ENCODE results near the gene PYDC1.

DNA sequence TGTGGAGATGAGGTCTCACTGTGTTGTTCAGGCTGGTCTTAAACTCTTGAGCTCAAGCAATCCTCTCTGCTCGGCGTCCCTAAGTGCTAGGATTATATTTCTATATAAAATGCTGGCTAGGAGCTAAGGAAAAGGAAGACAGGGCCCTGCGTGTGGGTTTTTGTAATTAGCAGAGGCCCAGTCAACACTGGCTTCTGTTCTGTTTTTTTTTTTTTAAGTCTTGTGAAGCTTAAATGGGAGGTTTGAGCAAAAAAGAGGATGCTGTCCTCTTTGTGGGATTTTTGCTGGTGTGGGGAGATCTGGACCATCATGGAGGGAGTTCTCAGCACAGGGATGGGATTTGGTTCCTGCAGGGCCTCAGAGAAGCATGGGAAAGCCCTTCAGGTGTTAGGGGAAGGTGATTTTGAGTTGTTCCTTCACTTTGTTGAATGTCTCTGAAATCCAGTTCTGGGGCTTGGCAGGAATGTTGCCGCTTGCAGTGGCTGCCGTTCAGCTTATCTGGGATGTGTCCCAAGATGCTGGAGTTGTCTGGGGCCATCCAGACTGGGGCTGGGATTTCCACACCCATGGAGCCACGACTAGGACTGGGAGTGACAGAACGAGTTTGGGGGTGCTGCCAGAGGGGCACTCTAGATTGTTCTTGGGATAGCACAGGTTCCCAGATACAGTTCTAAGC, 18.6 kb downstream of the PYDC1 start:
- no peak for TF ChIP-seq SUZ12 (IDR thresholded peaks at IDR 0.05)
- TF ChIP-seq FOXM1 (IDR thresholded peaks at IDR 0.05; ENCODE audit: borderline replicate concordance) = no peak
- no peak for TF ChIP-seq BHLHE40 (IDR thresholded peaks at IDR 0.05; ENCODE audit: borderline replicate concordance)
- TF ChIP-seq ZNF384 (IDR thresholded peaks at IDR 0.05) = no peak
- TF ChIP-seq FOXA1 (IDR thresholded peaks at IDR 0.05) = no peak
- no peak for TF ChIP-seq SP1 (IDR thresholded peaks at IDR 0.05)
- no peak for TF ChIP-seq LEF1 (IDR thresholded peaks at IDR 0.05; ENCODE audit: borderline replicate concordance)
- no peak for TF ChIP-seq FOXK2 (IDR thresholded peaks at IDR 0.05)
- TF ChIP-seq NFRKB (IDR thresholded peaks at IDR 0.05) = no peak
- TF ChIP-seq HDGF (IDR thresholded peaks at IDR 0.05; ENCODE audit: borderline replicate concordance) = no peak
- no peak for TF ChIP-seq PKNOX1 (IDR thresholded peaks at IDR 0.05)
- TF ChIP-seq TARDBP (IDR thresholded peaks at IDR 0.05) = no peak
- TF ChIP-seq ARNT (IDR thresholded peaks at IDR 0.05) = no peak
